Measurements from ENCODE around the gene DHFR.

Gene DHFR

GRCh38 chr5:80654391-80655230 is at the start of gene DHFR, which contains the start of gene MSH3:
Gene DHFR, minus strand, starts transcription at chr5:80654983. Its CDS starts 494 bp downstream, at chr5:80654489.
Gene MSH3, plus strand, starts transcription at chr5:80654652. Its CDS starts 76 bp downstream, at chr5:80654728.
- Mint-ChIP-seq H3K4me3 (peak within 1 kb of the TSS; percentile 72), H3K9me3 (no peaks in the 10 kb centered on the region), H3K4me1 (ENCODE audit: low read depth) (peaks cover 24% of the 10 kb centered on the region), H3K36me3 (ENCODE audit: low read depth) (peaks cover 37% of the 10 kb centered on the region), H3K27ac (peak within 1 kb of the TSS; percentile 90), H3K27me3 (no peaks in the 10 kb centered on the region)
- intact Hi-C loops (cut with micrococcal nuclease): loop anchor here (1.0 to 10.0 kb wide), 2 partner anchors 166 to 310 kb away; partner anchors contain the start of gene FAM151B

GRCh38 chr5:80704221-80704620 is 49.4 kb upstream of the DHFR start:
- Mint-ChIP-seq H3K27me3 (no peaks in the 10 kb centered on the region), H3K9me3 (no peaks in the 10 kb centered on the region), H3K4me1 (ENCODE audit: low read depth) (no peaks in the 10 kb centered on the region), H3K27ac (no peak overlapping the region), H3K4me3 (no peak overlapping the region), H3K36me3 (ENCODE audit: low read depth) (peaks cover 42% of the 10 kb centered on the region)
- intact Hi-C loops (cut with micrococcal nuclease): no loop called here

GRCh38 chr5:80703747-80704146 is 49.0 kb upstream of the DHFR start:
- peaks cover 37% of the 10 kb centered on the region for H3K36me3 Mint-ChIP-seq (ENCODE audit: low read depth)
- no peaks in the 10 kb centered on the region for H3K4me1 Mint-ChIP-seq (ENCODE audit: low read depth)
- no peaks in the 10 kb centered on the region for H3K9me3 Mint-ChIP-seq
- no peak overlapping the region for H3K4me3 Mint-ChIP-seq
- H3K27me3 Mint-ChIP-seq: no peaks in the 10 kb centered on the region
- no peak overlapping the region for H3K27ac Mint-ChIP-seq
- intact Hi-C loops (cut with micrococcal nuclease): no loop called here

- Mint-ChIP-seq H3K4me3 (no peak overlapping the region), H3K36me3 (ENCODE audit: low read depth) (peaks cover 36% of the 10 kb centered on the region), H3K27me3 (no peaks in the 10 kb centered on the region), H3K9me3 (no peaks in the 10 kb centered on the region), H3K27ac (no peak overlapping the region), H3K4me1 (ENCODE audit: low read depth) (no peaks in the 10 kb centered on the region)
- intact Hi-C loops (cut with micrococcal nuclease): no loop called here
Observed at GRCh38 chr5:80703291-80703690, 48.5 kb upstream of the DHFR start.

GRCh38 chr5:80701597-80701996 is 46.8 kb upstream of the DHFR start:
- Mint-ChIP-seq H3K9me3 (no peaks in the 10 kb centered on the region), H3K36me3 (ENCODE audit: low read depth) (peaks cover 40% of the 10 kb centered on the region)

GRCh38 chr5:80698369-80698768 is 43.6 kb upstream of the DHFR start:
- H3K4me3 Mint-ChIP-seq: no peak overlapping the region
- no peak overlapping the region for H3K27ac Mint-ChIP-seq
- H3K36me3 Mint-ChIP-seq (ENCODE audit: low read depth): peaks cover 38% of the 10 kb centered on the region
- no peaks in the 10 kb centered on the region for H3K27me3 Mint-ChIP-seq
- intact Hi-C loops (cut with micrococcal nuclease): no loop called here
- no peaks in the 10 kb centered on the region for H3K9me3 Mint-ChIP-seq
- H3K4me1 Mint-ChIP-seq (ENCODE audit: low read depth): no peaks in the 10 kb centered on the region

More at GRCh38 chr5:80701597-80701996, 46.8 kb upstream of the DHFR start:
- H3K27me3 Mint-ChIP-seq: no peaks in the 10 kb centered on the region
- H3K4me3 Mint-ChIP-seq: no peak overlapping the region
- intact Hi-C loops (cut with micrococcal nuclease): no loop called here
- no peaks in the 10 kb centered on the region for H3K4me1 Mint-ChIP-seq (ENCODE audit: low read depth)
- no peak overlapping the region for H3K27ac Mint-ChIP-seq

- H3K9me3 Mint-ChIP-seq: no peaks in the 10 kb centered on the region
- no peak overlapping the region for H3K27ac Mint-ChIP-seq
- peaks cover 34% of the 10 kb centered on the region for H3K36me3 Mint-ChIP-seq (ENCODE audit: low read depth)
- H3K27me3 Mint-ChIP-seq: no peaks in the 10 kb centered on the region
- no peaks in the 10 kb centered on the region for H3K4me1 Mint-ChIP-seq (ENCODE audit: low read depth)
- no peak overlapping the region for H3K4me3 Mint-ChIP-seq
- intact Hi-C loops (cut with micrococcal nuclease): no loop called here
Observed at GRCh38 chr5:80697100-80697499, 42.3 kb upstream of the DHFR start.

GRCh38 chr5:80696450-80696849 is 41.7 kb upstream of the DHFR start:
- no peak overlapping the region for H3K4me3 Mint-ChIP-seq
- no peaks in the 10 kb centered on the region for H3K27me3 Mint-ChIP-seq
- peaks cover 27% of the 10 kb centered on the region for H3K36me3 Mint-ChIP-seq (ENCODE audit: low read depth)
- intact Hi-C loops (cut with micrococcal nuclease): no loop called here
- H3K27ac Mint-ChIP-seq: no peak overlapping the region
- no peaks in the 10 kb centered on the region for H3K4me1 Mint-ChIP-seq (ENCODE audit: low read depth)
- H3K9me3 Mint-ChIP-seq: no peaks in the 10 kb centered on the region

- intact Hi-C loops (cut with micrococcal nuclease): no loop called here
Observed at GRCh38 chr5:80695666-80696065, 40.9 kb upstream of the DHFR start.

GRCh38 chr5:80689627-80690026 is 34.8 kb upstream of the DHFR start:
- Mint-ChIP-seq H3K4me1 (ENCODE audit: low read depth) (peaks cover 6% of the 10 kb centered on the region), H3K36me3 (ENCODE audit: low read depth) (peaks cover 37% of the 10 kb centered on the region), H3K9me3 (no peaks in the 10 kb centered on the region), H3K27ac (no peak overlapping the region), H3K27me3 (no peaks in the 10 kb centered on the region), H3K4me3 (no peak overlapping the region)
- intact Hi-C loops (cut with micrococcal nuclease): loop anchor here (5.0 kb wide), 1 partner anchor 418 kb away; no protein-coding TSS in a partner anchor

More at GRCh38 chr5:80695666-80696065, 40.9 kb upstream of the DHFR start:
- Mint-ChIP-seq H3K27ac (no peak overlapping the region), H3K4me3 (no peak overlapping the region), H3K27me3 (no peaks in the 10 kb centered on the region), H3K9me3 (no peaks in the 10 kb centered on the region), H3K4me1 (ENCODE audit: low read depth) (no peaks in the 10 kb centered on the region), H3K36me3 (ENCODE audit: low read depth) (peaks cover 23% of the 10 kb centered on the region)

- H3K9me3 Mint-ChIP-seq: no peaks in the 10 kb centered on the region
- no peak overlapping the region for H3K4me3 Mint-ChIP-seq
- H3K36me3 Mint-ChIP-seq (ENCODE audit: low read depth): peaks cover 41% of the 10 kb centered on the region
- peaks cover 6% of the 10 kb centered on the region for H3K4me1 Mint-ChIP-seq (ENCODE audit: low read depth)
- intact Hi-C loops (cut with micrococcal nuclease): loop anchor here (5.0 kb wide), 1 partner anchor 418 kb away; no protein-coding TSS in a partner anchor
- H3K27me3 Mint-ChIP-seq: no peaks in the 10 kb centered on the region
- H3K27ac Mint-ChIP-seq: no peak overlapping the region
Observed at GRCh38 chr5:80688648-80689420, 34.1 kb upstream of the DHFR start.

- peaks cover 6% of the 10 kb centered on the region for H3K4me1 Mint-ChIP-seq (ENCODE audit: low read depth)
- no peaks in the 10 kb centered on the region for H3K9me3 Mint-ChIP-seq
- intact Hi-C loops (cut with micrococcal nuclease): loop anchor here (2.0 to 5.0 kb wide), 2 partner anchors 421 to 508 kb away; no protein-coding TSS in a partner anchor
- no peak overlapping the region for H3K4me3 Mint-ChIP-seq
- H3K27me3 Mint-ChIP-seq: no peaks in the 10 kb centered on the region
- no peak overlapping the region for H3K27ac Mint-ChIP-seq
- peaks cover 62% of the 10 kb centered on the region for H3K36me3 Mint-ChIP-seq (ENCODE audit: low read depth)
Observed at GRCh38 chr5:80686757-80687156, 32.0 kb upstream of the DHFR start.

- no peaks in the 10 kb centered on the region for H3K4me1 Mint-ChIP-seq (ENCODE audit: low read depth)
- no peak overlapping the region for H3K27ac Mint-ChIP-seq
- no peaks in the 10 kb centered on the region for H3K27me3 Mint-ChIP-seq
- intact Hi-C loops (cut with micrococcal nuclease): no loop called here
- peaks cover 54% of the 10 kb centered on the region for H3K36me3 Mint-ChIP-seq (ENCODE audit: low read depth)
- no peak overlapping the region for H3K4me3 Mint-ChIP-seq
- no peaks in the 10 kb centered on the region for H3K9me3 Mint-ChIP-seq
Observed at GRCh38 chr5:80676706-80677105, 21.9 kb upstream of the DHFR start.

All from dendritic cell treated with granulocyte-macrophage colony-stimulating factor and Interleukin-4, amounts not matched to agents 40 ng/mL and 50 ng/mL, for 4 days (primary cell).